Trophoblast cell (in vitro differentiated cells and primary cell): ENCODE measurements around the gene DSCAM.

Source experiments
- DNase-seq, 2 donors: peaks; one replicate each; pipeline ENCODE4 v3.0.0-alpha.2; 2016
- H2AFZ ChIP-seq: 2 replicates; pipeline ENCODE4 v1.6.1; 2013; ENCODE audit warnings: low read length, moderate library complexity, mild to moderate bottlenecking; ENCODE audit not compliant: insufficient read depth, poor library complexity
- H2AK5ac ChIP-seq: 2 replicates; pipeline ENCODE4 v1.6.1; 2013; ENCODE audit warnings: mild to moderate bottlenecking, low read length
- H2BK120ac ChIP-seq: 2 replicates; pipeline ENCODE4 v1.6.1; 2013; ENCODE audit warnings: low read length, mild to moderate bottlenecking, moderate library complexity; ENCODE audit not compliant: insufficient read depth, poor library complexity
- H2BK12ac ChIP-seq: 2 replicates; pipeline ENCODE4 v1.6.1; 2013; ENCODE audit warnings: mild to moderate bottlenecking, low read length, moderate library complexity
- H2BK5ac ChIP-seq: 2 replicates; pipeline ENCODE4 v1.6.1; 2013; ENCODE audit warnings: low read length, low read depth, moderate library complexity, mild to moderate bottlenecking; ENCODE audit not compliant: poor library complexity
- H3K14ac ChIP-seq: 2 replicates; pipeline ENCODE4 v1.6.1; 2013; ENCODE audit warnings: mild to moderate bottlenecking, low read length
- H3K18ac ChIP-seq: 2 replicates; pipeline ENCODE4 v1.6.1; 2013; ENCODE audit warnings: mild to moderate bottlenecking, low read length
- H3K23ac ChIP-seq: 2 replicates; pipeline ENCODE4 v1.6.1; 2013; ENCODE audit warnings: low read length
- H3K27ac ChIP-seq: 2 replicates; pipeline ENCODE4 v1.5.1; 2013; ENCODE audit warnings: low read depth, mild to moderate bottlenecking, inconsistent platforms, low read length, moderate library complexity
- H3K27me3 ChIP-seq: 2 replicates; pipeline ENCODE4 v1.6.1; 2013; ENCODE audit warnings: inconsistent platforms, mild to moderate bottlenecking, low read length, moderate library complexity; ENCODE audit not compliant: insufficient read depth
- H3K36me3 ChIP-seq, 2 experiments: 1 replicate in 1 of 2; 2 replicates in 1 of 2; pipeline ENCODE4 v1.6.1; 2013; ENCODE audit warnings: low read length in 2 of 2, mild to moderate bottlenecking in 2 of 2, moderate library complexity in 1 of 2; ENCODE audit not compliant: insufficient read depth in 2 of 2, control insufficient read depth in 1 of 2
- H3K4ac ChIP-seq: 2 replicates; pipeline ENCODE4 v1.6.1; 2013; ENCODE audit warnings: low read depth, mild to moderate bottlenecking, low read length, moderate library complexity
- H3K4me1 ChIP-seq, 2 experiments: 1 replicate in 1 of 2; 2 replicates in 1 of 2; pipeline ENCODE4 v1.6.1; 2013; ENCODE audit warnings: low read length in 2 of 2, mild to moderate bottlenecking in 2 of 2, moderate library complexity in 1 of 2; ENCODE audit not compliant: insufficient read depth in 2 of 2, control insufficient read depth in 1 of 2
- H3K4me2 ChIP-seq: 2 replicates; pipeline ENCODE4 v1.6.1; 2013; ENCODE audit warnings: inconsistent platforms, mild to moderate bottlenecking, low read length, moderate library complexity
- H3K4me3 ChIP-seq: 2 replicates; pipeline ENCODE4 v1.5.1; 2013; ENCODE audit warnings: mild to moderate bottlenecking, low read depth, low read length, inconsistent platforms
- H3K79me1 ChIP-seq: one replicate; pipeline ENCODE4 v1.6.1; 2013; ENCODE audit warnings: low read length
- H3K79me2 ChIP-seq: 2 replicates; pipeline ENCODE4 v1.6.1; 2013; ENCODE audit warnings: low read length, mild to moderate bottlenecking; ENCODE audit not compliant: control insufficient read depth, insufficient read depth, poor library complexity
- H3K9ac ChIP-seq: 2 replicates; pipeline ENCODE4 v1.6.1; 2013; ENCODE audit warnings: mild to moderate bottlenecking, low read length
- H3K9me3 ChIP-seq: 2 replicates; pipeline ENCODE4 v1.6.1; 2013; ENCODE audit warnings: low read depth, mild to moderate bottlenecking, control low read depth, inconsistent platforms, low read length; ENCODE audit not compliant: insufficient read depth
- H4K12ac ChIP-seq: 2 replicates; pipeline ENCODE4 v1.6.1; 2013; ENCODE audit warnings: low read depth, mild to moderate bottlenecking, low read length, moderate library complexity
- H4K8ac ChIP-seq: 2 replicates; pipeline ENCODE4 v1.6.1; 2013; ENCODE audit warnings: low read depth, mild to moderate bottlenecking, low read length, moderate library complexity
- H4K91ac ChIP-seq: one replicate; pipeline ENCODE4 v1.6.1; 2013; ENCODE audit warnings: low read depth, mild to moderate bottlenecking, low read length, moderate library complexity
- WGBS: extraction: QIAGEN DNeasy Blood & Tissue Kit; methylation state at CpG from one replicate; pipeline ENCODE4 v1.1.7; 2013; ENCODE audit warnings: missing lambda C conversion rate; ENCODE audit not compliant: insufficient read length, insufficient coverage; ENCODE audit errors: extremely low coverage; 5-methylcytosine and 5-hydroxymethylcytosine counted together

Gene DSCAM

GRCh38 chr21:40803101-40803500, 43.9 kb downstream of the DSCAM start:
- Histone ChIP-seq H4K12ac (no peak overlapping the region), H2BK12ac (no peak overlapping the region), H3K27ac (no peak overlapping the region), H3K14ac (no peak overlapping the region), H2AK5ac (no peak overlapping the region), H2BK5ac (no peak overlapping the region), H4K8ac (no peak overlapping the region), H3K4ac (no peak overlapping the region), H4K91ac (no peak overlapping the region), H3K27me3 (no peaks in the 10 kb centered on the region), H3K4me1 (no peaks in the 10 kb centered on the region), H2AFZ (no peak overlapping the region), H3K4me3 (no peak overlapping the region), H3K9ac (no peak overlapping the region), H3K4me2 (no peak overlapping the region), H2BK120ac (no peak overlapping the region), H3K9me3 (peaks cover 8% of the 10 kb centered on the region), H3K23ac (no peak overlapping the region), H3K18ac (no peak overlapping the region), H3K79me1 (no peaks in the 10 kb centered on the region), H3K79me2 (no peaks in the 10 kb centered on the region), H3K36me3 (no peaks in the 10 kb centered on the region)
- no CpG with 5 or more reads among the region's 3 CpGs for WGBS
- DNase-seq, result no peak

- Histone ChIP-seq H3K4me3 (no peak overlapping the region), H2BK120ac (no peak overlapping the region), H3K36me3 (no peaks in the 10 kb centered on the region), H2AK5ac (no peak overlapping the region), H4K12ac (no peak overlapping the region), H3K9me3 (peaks cover 8% of the 10 kb centered on the region), H2BK5ac (no peak overlapping the region), H3K4me1 (no peaks in the 10 kb centered on the region), H3K27me3 (no peaks in the 10 kb centered on the region), H3K4ac (no peak overlapping the region), H3K79me1 (no peaks in the 10 kb centered on the region), H4K8ac (no peak overlapping the region), H3K14ac (no peak overlapping the region), H3K18ac (no peak overlapping the region), H3K4me2 (no peak overlapping the region), H3K9ac (no peak overlapping the region), H4K91ac (no peak overlapping the region), H2AFZ (no peak overlapping the region), H3K79me2 (no peaks in the 10 kb centered on the region), H2BK12ac (no peak overlapping the region), H3K23ac (no peak overlapping the region), H3K27ac (no peak overlapping the region)
- no peak for DNase-seq
- WGBS, result no CpG with 5 or more reads among the region's 1 CpG
These were observed 46.8 kb downstream of the DSCAM start for GRCh38 chr21:40800126-40800525.

- Histone ChIP-seq H4K12ac (no peak overlapping the region), H3K14ac (no peak overlapping the region), H3K4me2 (no peak overlapping the region), H3K4me3 (no peak overlapping the region), H2BK12ac (no peak overlapping the region), H3K23ac (no peak overlapping the region), H3K79me2 (no peaks in the 10 kb centered on the region), H3K9ac (no peak overlapping the region), H4K8ac (no peak overlapping the region), H3K4me1 (no peaks in the 10 kb centered on the region), H3K27ac (no peak overlapping the region), H2AK5ac (no peak overlapping the region), H3K79me1 (no peaks in the 10 kb centered on the region), H3K9me3 (peaks cover 5% of the 10 kb centered on the region), H4K91ac (no peak overlapping the region), H2AFZ (no peak overlapping the region), H3K4ac (no peak overlapping the region), H3K36me3 (no peaks in the 10 kb centered on the region), H2BK120ac (no peak overlapping the region), H3K27me3 (no peaks in the 10 kb centered on the region), H3K18ac (no peak overlapping the region), H2BK5ac (no peak overlapping the region)
- no CpG with 5 or more reads among the region's 2 CpGs for WGBS
- DNase-seq, result peak in 1 of 2 donors; percentile 28
These were observed 49.1 kb downstream of the DSCAM start for GRCh38 chr21:40797891-40798290.

GRCh38 chr21:40797410-40797809, 49.5 kb downstream of the DSCAM start:
- Histone ChIP-seq H3K4me1 (no peaks in the 10 kb centered on the region), H3K4me3 (no peak overlapping the region), H3K4me2 (no peak overlapping the region), H3K4ac (no peak overlapping the region), H2AFZ (no peak overlapping the region), H3K27me3 (no peaks in the 10 kb centered on the region), H3K14ac (no peak overlapping the region), H3K18ac (no peak overlapping the region), H4K8ac (no peak overlapping the region), H3K79me1 (no peaks in the 10 kb centered on the region), H3K9me3 (peaks cover 5% of the 10 kb centered on the region), H3K9ac (no peak overlapping the region), H3K23ac (no peak overlapping the region), H3K79me2 (no peaks in the 10 kb centered on the region), H3K36me3 (no peaks in the 10 kb centered on the region), H3K27ac (no peak overlapping the region), H4K91ac (no peak overlapping the region), H2AK5ac (no peak overlapping the region), H2BK5ac (no peak overlapping the region), H2BK120ac (no peak overlapping the region), H2BK12ac (no peak overlapping the region), H4K12ac (no peak overlapping the region)
- WGBS, result no CpG with 5 or more reads among the region's 1 CpG
- no peak for DNase-seq
